ENCODE results near the gene ADD3. TPM values are rescaled to one million over a fixed set of nuclear protein-coding genes. Genes with fewer than 3 reads are reported as not detected.

The ADD3 gene
- total and polyA plus RNA-seq, 10 of the 15 experiments (the other 5 are each of a cell fraction or from before 2014, with no cell fraction given) = 27.3 to 129 (median 67.8) TPM

DNA sequence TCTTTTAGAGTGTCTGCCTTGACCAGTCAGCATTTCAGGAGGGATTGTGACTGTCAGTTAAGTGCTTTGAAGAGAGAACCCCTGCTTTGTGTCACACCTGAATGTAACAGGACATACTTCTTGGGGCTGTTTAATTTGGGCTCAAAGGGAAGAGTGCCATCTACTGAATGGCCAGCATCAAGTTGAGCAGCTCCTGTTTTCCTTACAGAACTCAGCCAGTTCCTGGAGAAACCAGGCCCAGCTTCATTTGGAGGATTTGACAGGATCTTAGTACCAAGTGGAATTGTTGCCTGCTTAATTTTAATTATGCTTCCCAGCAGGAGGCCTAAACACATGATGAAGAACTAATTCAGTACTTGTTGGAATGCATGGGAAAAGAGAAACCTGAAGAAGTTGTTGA is 8.3 kb downstream of the ADD3 start:
- in situ Hi-C loops (cut with MboI) = no loop called here
- Histone ChIP-seq H3K4me1 (ENCODE audit: control insufficient read depth, insufficient read depth, low read length) (peaks cover 14% of the 10 kb centered on the region), H3K36me3 (ENCODE audit: control insufficient read depth in 2 of 2, insufficient read depth in 2 of 2, low read length in 1 of 2) (no peaks in the 10 kb centered on the region), H3K4me3 (no peak overlapping the region), H3K9ac (ENCODE audit: control insufficient read depth, insufficient read depth, low read length) (no peak overlapping the region), H3K4me2 (ENCODE audit: control insufficient read depth, insufficient read depth) (no peak overlapping the region), H4K20me1 (ENCODE audit: control insufficient read depth, insufficient read depth) (no peaks in the 10 kb centered on the region), H3K79me2 (ENCODE audit: control insufficient read depth, insufficient read depth, low read length) (peaks cover 45% of the 10 kb centered on the region), H2AFZ (ENCODE audit: control insufficient read depth, low read depth, low read length) (no peak overlapping the region), H3K27ac (ENCODE audit: control insufficient read depth, insufficient read depth) (no peak overlapping the region), H3K27me3 (replicated peaks in 1 of 2; ENCODE audit: control insufficient read depth in 2 of 2, insufficient read depth in 2 of 2, low read length in 1 of 2) (no peaks in the 10 kb centered on the region), H3K9me3 (replicated peaks; ENCODE audit: control insufficient read depth, insufficient read depth, low read length) (no peaks in the 10 kb centered on the region)
- ChIA-PET POLR2A (no interaction called here), RAD21 (ENCODE audit: unreplicated experiment) (interaction anchor here (0.5 to 5.5 kb wide), 9 partner anchors 18 to 287 kb away, joined by 3 to 48 read pairs (median 7); no protein-coding TSS in a partner anchor), SMC1A (ENCODE audit: uncharacterized antibody, unreplicated experiment) (interaction anchor here (0.9 to 5.4 kb wide), 13 partner anchors 19 to 257 kb away, joined by 3 to 42 read pairs (median 5); no protein-coding TSS in a partner anchor), CTCF (interaction anchor here (0.7 to 7.0 kb wide), 16 partner anchors 15 to 139 kb away, joined by 3 to 97 read pairs (median 6); no protein-coding TSS in a partner anchor)
- no TSS peak for BruUV-seq (replicated peaks)
- intact Hi-C loops (cut with micrococcal nuclease; ENCODE audit: unreplicated experiment) = no loop called here
- ATAC-seq (peak; percentile 65), DNase-seq (ENCODE audit: low read depth, low spot score) (no peak), FAIRE-seq (no peak)
- TF ChIP-seq RELA (IDR thresholded peaks at IDR 0.05; ENCODE audit: borderline replicate concordance, partially characterized antibody) (no peak), SMC3 (IDR thresholded peaks at IDR 0.05; ENCODE audit: borderline replicate concordance, low read length) (peak; percentile 40; the same call in 1 of the 2 replicates), PAX8 (IDR thresholded peaks at IDR 0.05) (no peak), NR2C2 (IDR thresholded peaks at IDR 0.05; ENCODE audit: borderline replicate concordance, control insufficient read depth, insufficient read length, low read depth) (no peak), CHD4 (IDR thresholded peaks at IDR 0.05) (no peak), RAD21 (IDR thresholded peaks at IDR 0.05; ENCODE audit: insufficient read depth, low read depth, low read length) (peak; percentile 46), ZSCAN29 (IDR thresholded peaks at IDR 0.05) (no peak), SUPT20H (IDR thresholded peaks at IDR 0.05; ENCODE audit: borderline replicate concordance, control insufficient read depth, low read depth, low read length) (no peak), POU2F2 (IDR thresholded peaks at IDR 0.05; ENCODE audit: borderline replicate concordance, low read depth, low read length) (no peak)
- TF ChIP-seq, protein P1, sequence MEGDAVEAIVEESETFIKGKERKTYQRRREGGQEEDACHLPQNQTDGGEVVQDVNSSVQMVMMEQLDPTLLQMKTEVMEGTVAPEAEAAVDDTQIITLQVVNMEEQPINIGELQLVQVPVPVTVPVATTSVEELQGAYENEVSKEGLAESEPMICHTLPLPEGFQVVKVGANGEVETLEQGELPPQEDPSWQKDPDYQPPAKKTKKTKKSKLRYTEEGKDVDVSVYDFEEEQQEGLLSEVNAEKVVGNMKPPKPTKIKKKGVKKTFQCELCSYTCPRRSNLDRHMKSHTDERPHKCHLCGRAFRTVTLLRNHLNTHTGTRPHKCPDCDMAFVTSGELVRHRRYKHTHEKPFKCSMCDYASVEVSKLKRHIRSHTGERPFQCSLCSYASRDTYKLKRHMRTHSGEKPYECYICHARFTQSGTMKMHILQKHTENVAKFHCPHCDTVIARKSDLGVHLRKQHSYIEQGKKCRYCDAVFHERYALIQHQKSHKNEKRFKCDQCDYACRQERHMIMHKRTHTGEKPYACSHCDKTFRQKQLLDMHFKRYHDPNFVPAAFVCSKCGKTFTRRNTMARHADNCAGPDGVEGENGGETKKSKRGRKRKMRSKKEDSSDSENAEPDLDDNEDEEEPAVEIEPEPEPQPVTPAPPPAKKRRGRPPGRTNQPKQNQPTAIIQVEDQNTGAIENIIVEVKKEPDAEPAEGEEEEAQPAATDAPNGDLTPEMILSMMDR (IDR thresholded peaks at IDR 0.05 in 2 of 3, conservative IDR thresholded peaks at IDR 0.05 in 1 of 3; ENCODE audit: control insufficient read depth in 2 of 3, extremely low read depth in 1 of 3, insufficient read depth in 1 of 3, low read depth in 3 of 3, low read length in 3 of 3) = peak; percentile 14 to 59 (median 33); a peak in 2 of 6 replicates

Measured in GM12878 (cell line).